T-helper 22 cell (primary cell): Measurements from ENCODE around the gene MYL12A.
"Not testable (repeated sequence)": the region's sequence is repeated elsewhere in the genome, so short reads cannot be mapped to it uniquely, and the experiment has no call there.

Experiments used
- DNase-seq: peaks from one replicate; pipeline ENCODE4 v3.0.0-alpha.2; 2020; ENCODE audit warnings: low read depth

MYL12A gene

GRCh38 chr18:3247240-3248061, at the start of gene MYL12A:
Gene MYL12A, plus strand, starts transcription at chr18:3247801. Its CDS starts 5,447 bp downstream, at chr18:3253248.
- peak; percentile 82 for DNase-seq

- not testable (repeated sequence) for DNase-seq
Observed at GRCh38 chr18:3198260-3198860, 49.2 kb upstream of the MYL12A start.

DNA sequence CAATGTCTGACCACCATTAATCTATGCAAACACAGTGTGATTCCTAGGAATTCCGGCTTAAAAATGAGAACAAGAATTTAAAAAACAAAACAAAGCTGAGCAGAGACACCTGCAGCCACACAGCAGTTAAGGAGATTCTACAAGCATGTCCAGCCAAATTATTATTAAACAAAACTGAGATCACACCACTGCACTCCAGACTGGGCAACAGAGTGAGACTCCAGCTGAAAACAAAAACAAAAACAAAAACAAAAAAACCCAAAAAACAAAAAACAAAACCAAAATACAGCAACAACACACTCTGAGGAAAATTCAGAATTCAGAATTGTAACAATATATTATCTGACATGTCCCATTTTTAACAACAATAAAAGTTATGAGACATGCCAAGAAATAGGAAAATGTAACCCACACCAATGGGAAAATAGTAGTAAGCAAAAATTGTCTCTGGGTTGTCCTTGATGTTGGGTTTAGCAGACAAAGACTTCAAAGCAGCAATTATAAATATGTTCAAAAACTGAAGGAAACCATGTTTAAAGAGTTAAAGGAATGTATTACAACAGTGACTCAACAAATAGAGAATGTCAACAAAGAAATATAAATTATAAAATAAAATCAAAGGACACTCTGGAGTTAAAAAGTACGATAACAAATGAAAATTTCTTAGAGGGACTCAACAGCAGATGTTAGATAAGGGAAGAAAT, 47.5 kb upstream of the MYL12A start:
- DNase-seq: no peak

- no peak for DNase-seq
Observed at GRCh38 chr18:3205239-3205638, 42.4 kb upstream of the MYL12A start.

- no peak for DNase-seq
Observed at GRCh38 chr18:3207565-3207964, 40.0 kb upstream of the MYL12A start.

GRCh38 chr18:3209859-3210569, 37.6 kb upstream of the MYL12A start:
- no peak for DNase-seq

DNA sequence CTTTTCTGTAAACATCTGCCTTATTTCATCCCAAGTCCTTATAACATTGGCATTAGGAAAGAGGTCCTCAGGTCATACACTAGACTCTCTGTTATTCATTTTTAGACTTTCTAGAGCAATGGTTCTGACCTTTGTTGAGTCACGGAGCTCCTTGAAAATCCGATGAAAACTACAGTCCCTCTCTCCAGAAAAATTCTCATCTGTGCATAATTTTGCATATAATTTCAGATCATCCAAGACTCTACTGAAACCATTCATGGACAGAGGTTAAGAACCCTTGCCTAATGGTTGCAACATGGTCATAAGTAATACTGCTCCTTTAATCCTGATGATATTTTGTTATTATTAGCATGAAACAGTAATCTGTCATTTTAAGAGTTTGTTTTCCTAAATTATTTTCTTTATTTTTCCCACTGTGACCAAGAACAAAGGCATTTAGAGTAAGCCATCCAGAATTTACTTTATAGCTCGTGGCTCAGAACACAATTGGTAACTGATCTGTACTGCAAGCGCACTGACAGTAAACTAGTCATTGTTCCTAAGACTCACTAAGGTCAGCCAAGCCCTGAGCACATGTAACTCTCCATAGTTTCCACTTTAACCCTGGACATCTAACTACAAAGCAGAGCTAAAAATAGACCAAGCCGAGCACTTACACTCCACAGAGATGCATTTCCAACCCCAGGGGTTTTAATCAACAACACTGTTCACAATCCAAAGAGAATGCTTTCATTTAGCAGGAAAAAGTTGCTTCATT, 36.2 kb upstream of the MYL12A start:
- DNase-seq: no peak

DNA sequence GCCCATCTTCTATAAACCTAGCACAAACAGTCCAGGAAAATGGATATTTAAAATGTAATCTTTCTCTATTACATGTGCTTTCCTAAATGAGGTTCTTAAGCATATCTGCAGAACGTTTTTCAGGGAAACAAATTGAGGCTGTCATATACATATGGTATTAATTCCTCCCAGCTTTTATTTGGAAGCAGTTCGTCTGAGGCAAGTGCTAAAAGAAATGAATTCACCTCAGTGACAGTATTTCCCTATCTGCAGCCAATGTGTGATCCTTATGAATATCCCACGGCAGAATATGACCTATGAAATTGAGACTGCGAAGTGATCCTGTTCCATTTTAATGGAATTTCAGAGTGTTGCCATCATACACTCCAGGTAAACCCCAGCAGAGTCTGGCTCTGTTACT, 34.9 kb upstream of the MYL12A start:
- no peak for DNase-seq

- DNase-seq: no peak
Observed at GRCh38 chr18:3213300-3214059, 34.1 kb upstream of the MYL12A start.

GRCh38 chr18:3214855-3215637, 32.6 kb upstream of the MYL12A start:
- DNase-seq: no peak

GRCh38 chr18:3216987-3217386, 30.6 kb upstream of the MYL12A start:
- DNase-seq: no peak

GRCh38 chr18:3217948-3218647, 29.5 kb upstream of the MYL12A start:
- no peak for DNase-seq

DNA sequence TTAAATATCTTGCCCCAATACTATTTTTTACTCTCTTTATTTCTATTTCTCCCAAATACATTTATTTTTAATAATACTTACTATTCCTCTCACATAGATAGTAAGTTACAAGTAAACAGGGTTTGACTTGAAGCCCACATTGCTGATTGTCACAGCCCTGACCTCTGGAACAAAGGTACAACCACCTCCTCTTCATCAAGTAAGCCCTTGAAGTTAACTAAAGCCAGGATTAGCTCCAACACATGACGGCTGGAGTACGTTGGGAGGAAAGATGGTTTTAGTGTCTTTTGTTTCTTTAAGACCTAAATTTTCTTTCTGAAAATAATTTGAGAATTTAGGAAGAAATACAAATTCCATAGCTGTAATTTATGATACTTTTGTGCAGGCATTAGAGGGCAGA, 28.8 kb upstream of the MYL12A start:
- DNase-seq: no peak

DNA sequence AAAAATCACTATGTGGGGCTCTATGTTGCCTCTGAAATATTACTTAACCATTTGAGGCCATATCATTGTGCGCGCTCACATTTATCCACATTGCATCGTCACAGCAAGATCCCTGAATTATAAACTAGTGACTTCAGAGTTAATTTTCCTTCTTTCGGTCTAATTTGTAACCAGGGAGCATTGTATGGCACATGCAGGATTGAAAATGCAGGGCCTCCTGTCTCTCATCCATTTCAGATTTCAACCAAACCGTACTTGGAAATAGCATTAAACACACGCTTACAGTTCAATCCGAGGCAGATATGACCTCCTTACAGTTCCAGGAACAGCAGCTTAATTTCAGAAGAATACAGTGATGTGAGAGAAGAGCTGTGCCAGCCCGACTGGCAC, 28.4 kb upstream of the MYL12A start:
- DNase-seq: no peak

DNA sequence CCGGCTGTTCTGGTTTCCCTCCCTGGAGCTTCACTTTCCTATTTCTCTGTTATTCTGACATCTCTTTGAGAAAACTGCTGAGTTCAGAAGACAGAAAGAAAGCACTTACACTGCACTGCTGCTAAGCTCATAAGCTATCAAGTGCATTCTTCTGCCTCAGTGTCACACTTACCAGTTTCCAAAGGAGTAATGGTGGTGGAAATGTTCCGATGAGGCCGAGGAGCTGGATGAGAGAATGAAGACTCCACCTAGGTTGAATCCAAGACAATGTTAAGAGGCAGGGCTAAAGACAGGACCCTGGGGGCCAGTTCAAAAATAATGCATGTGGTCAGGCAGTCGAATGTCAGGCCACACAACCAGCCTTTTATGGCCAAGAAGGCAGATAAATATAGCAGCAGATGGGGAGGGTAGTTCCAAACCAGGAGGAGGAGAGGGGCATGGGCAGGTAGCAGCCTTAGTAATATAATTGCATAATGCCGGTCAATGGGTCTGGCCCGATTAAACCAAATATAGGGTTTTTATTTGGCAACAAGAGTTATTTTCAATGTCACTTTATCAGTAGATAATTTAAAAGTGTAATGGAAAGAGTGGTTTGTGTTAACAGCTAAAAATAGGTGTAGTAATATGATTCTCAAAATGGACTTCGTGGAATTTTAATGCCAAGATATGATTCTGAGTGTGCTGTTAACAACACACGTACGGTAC, 27.8 kb upstream of the MYL12A start, which contains the start of gene MYOM1:
Gene MYOM1, minus strand, starts transcription at position 338 of the 705 bp plus-strand sequence. CDS start 4,745 bp downstream, outside the sequence.
- no peak for DNase-seq

DNA sequence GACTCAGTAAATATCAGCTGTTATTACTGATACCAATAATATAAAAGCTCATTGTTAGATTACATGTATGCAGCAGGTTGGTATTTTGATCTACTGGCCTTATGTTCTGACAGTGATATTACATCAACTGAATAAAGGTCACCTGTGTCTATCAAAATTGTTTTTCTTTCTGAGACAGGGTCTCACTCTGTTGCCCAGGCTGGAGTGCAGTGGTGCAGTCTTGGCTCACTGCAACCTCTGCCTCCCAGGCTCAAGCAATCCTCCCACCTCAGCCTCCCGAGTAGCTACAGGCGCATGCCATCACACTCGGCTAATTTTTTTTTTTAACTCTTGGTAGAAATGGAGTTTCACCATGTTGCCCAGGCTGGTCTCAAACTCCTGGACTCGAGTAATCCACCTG, 26.7 kb upstream of the MYL12A start:
- not testable (repeated sequence) for DNase-seq

- DNase-seq: no peak
Observed at GRCh38 chr18:3221496-3221895, 26.1 kb upstream of the MYL12A start.

GRCh38 chr18:3223356-3223755, 24.2 kb upstream of the MYL12A start:
- DNase-seq: no peak

DNA sequence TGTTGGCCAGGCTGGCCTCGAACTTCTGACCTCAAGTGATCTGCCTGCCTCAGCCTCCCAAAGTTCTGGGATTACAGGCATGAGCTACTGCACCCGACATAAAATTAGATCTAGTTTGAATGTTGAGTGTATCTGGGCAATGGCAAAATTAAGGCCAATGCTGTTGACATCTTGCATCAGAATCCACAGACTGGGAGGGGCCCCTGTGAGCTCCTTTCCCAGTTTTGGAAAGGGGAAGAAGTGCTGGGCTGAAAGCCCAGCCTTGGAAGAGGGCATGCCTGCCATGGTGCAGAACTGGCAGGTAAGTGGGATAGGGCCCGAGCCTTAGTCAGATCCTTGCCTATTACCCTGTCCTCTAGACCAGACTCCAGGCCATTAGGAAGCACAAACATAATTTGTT, 23.4 kb upstream of the MYL12A start:
- DNase-seq: no peak
